K562 (cell line): ENCODE data around the gene ZDHHC12. TPM values are rescaled to one million over a fixed set of nuclear protein-coding genes. Genes with fewer than 3 reads are reported as not detected.

Experiments
- CHD4 ChIP-seq: fragments of 200-600 bp; sonication (generic); IDR thresholded peaks from 3 replicates; pipeline ENCODE4 v1.6.1; 2012; ENCODE audit warnings: low read depth, mild to moderate bottlenecking, mixed read lengths, low read length, inconsistent platforms; ENCODE audit not compliant: insufficient read depth, insufficient replicate concordance, poor library complexity, severe bottlenecking
- COPS2 ChIP-seq: fragments of 450-650 bp; conservative IDR thresholded peaks from 2 replicates; pipeline ENCODE4 v1.6.1; 2016; ENCODE audit warnings: mild to moderate bottlenecking, moderate library complexity
- FOXP1 ChIP-seq: sonication (generic); formaldehyde crosslinking; IDR thresholded peaks from 2 replicates; pipeline ENCODE4 v1.8.0; 2022; ENCODE audit warnings: mild to moderate bottlenecking, missing genetic modification reagents
- JUN ChIP-seq, 2 experiments: sonication (generic) in 1 of 2; formaldehyde crosslinking in 1 of 2; IDR thresholded peaks; 2 replicates each; pipeline versions ENCODE4 v1.6.1 to v1.8.0; 2012 to 2022; ENCODE audit warnings: borderline replicate concordance in 2 of 2, mild to moderate bottlenecking in 2 of 2, improper control_type of control experiment in 1 of 2, low read depth in 1 of 2, low read length in 1 of 2, missing genetic modification reagents in 1 of 2
- NR2C1 ChIP-seq, 2 experiments: fragments of 450-650 bp; IDR thresholded peaks; 2 replicates each; pipeline ENCODE4 v1.6.1; 2017; ENCODE audit warnings: mild to moderate bottlenecking in 2 of 2, antibody characterized with exemption in 1 of 2, inconsistent platforms in 1 of 2, missing compliant biosample characterization in 1 of 2, missing genetic modification characterization in 1 of 2
- RBM15 ChIP-seq: fragments of 200-400 bp; formaldehyde crosslinking; IDR thresholded peaks from 2 replicates; pipeline ENCODE4 v1.6.1; 2018; ENCODE audit warnings: mild to moderate bottlenecking, low read length, moderate library complexity; ENCODE audit not compliant: insufficient read depth
- RUNX1 ChIP-seq: sonication (generic); IDR thresholded peaks from 2 replicates; pipeline ENCODE4 v1.6.1; 2016; ENCODE audit warnings: antibody characterized with exemption, low read depth
- U2AF2 ChIP-seq: fragments of 200-400 bp; formaldehyde crosslinking; optimal IDR thresholded peaks from 2 replicates; pipeline ENCODE3; 2017; ENCODE audit warnings: low read depth, mild to moderate bottlenecking, low read length
- ZNF445 ChIP-seq: fragments of 250-450 bp; sonication (Bioruptor Pico); IDR thresholded peaks from 2 replicates; pipeline ENCODE4 v1.4.0; 2020; ENCODE audit warnings: low read depth, mild to moderate bottlenecking, moderate library complexity
- polyA plus RNA-seq, 8 experiments: library from polyadenylated mRNA; depleted of rRNA in 4 of 8; stranded (reverse) in 5 of 8; unstranded in 3 of 8; fragments of >200 nt; fragmentation: Nextera tagmentation in 2 of 8; fragmentation: Illumina TruSeq in 1 of 8; extraction: Ambion mirVana in 2 of 8; extraction: Trizol in 1 of 8; gene quantifications; 2 replicates each; pipeline versions ENCODE4 v1.2.1 to v1.2.3, GENCODE V29; 2011 to 2014; ENCODE audit warnings: inconsistent platforms in 1 of 8, missing spikeins in 1 of 8
- total RNA-seq, 7 experiments: library from RNA; depleted of rRNA in 6 of 7; stranded (reverse); fragments of >200 nt in 6 of 7; fragmentation: Illumina TruSeq in 2 of 7; extraction: Trizol in 2 of 7; gene quantifications; 2 replicates each; pipeline versions ENCODE4 v1.2.1 to v1.2.3, GENCODE V29; 2011 to 2021; ENCODE audit warnings: low replicate concordance in 1 of 7
- TF ChIP-seq, protein P1 (sequence below): sonication (generic); formaldehyde crosslinking; IDR thresholded peaks from 2 replicates; pipeline ENCODE4 v1.9.0; 2022; ENCODE audit warnings: mild to moderate bottlenecking, missing genetic modification reagents
- TF ChIP-seq, protein P2 (sequence below): fragments of 450-650 bp; IDR thresholded peaks from 2 replicates; pipeline ENCODE4 v1.6.1; 2014; ENCODE audit warnings: low read depth, mild to moderate bottlenecking, moderate library complexity, borderline replicate concordance
- TF ChIP-seq, protein P3 (sequence below): fragments of 250-450 bp; sonication (Bioruptor Pico); IDR thresholded peaks from 2 replicates; pipeline ENCODE4 v1.5.1; 2021; ENCODE audit warnings: mild to moderate bottlenecking
- TF ChIP-seq, protein P4 (sequence below): fragments of 450-650 bp; formaldehyde crosslinking; IDR thresholded peaks from 2 replicates; pipeline ENCODE4 v1.4.0; 2022; ENCODE audit warnings: missing genetic modification characterization
- TF ChIP-seq, protein P5 (sequence below): fragments of 250-450 bp; sonication (Bioruptor Pico); IDR thresholded peaks from 2 replicates; pipeline ENCODE4 v1.8.0; 2021; ENCODE audit warnings: borderline replicate concordance, mild to moderate bottlenecking, moderate library complexity; ENCODE audit not compliant: poor library complexity, severe bottlenecking
- TF ChIP-seq, protein P6 (sequence below): sonication (generic); formaldehyde crosslinking; IDR thresholded peaks from 2 replicates; pipeline ENCODE4 v1.8.1; 2023; ENCODE audit warnings: mild to moderate bottlenecking, missing genetic modification reagents, moderate library complexity

ZDHHC12 gene
- total and polyA plus RNA-seq, 9 of the 15 experiments (the other 6 are each of a cell fraction or from before 2014, with no cell fraction given): 0.21 to 38.0 (median 13.8) TPM

DNA sequence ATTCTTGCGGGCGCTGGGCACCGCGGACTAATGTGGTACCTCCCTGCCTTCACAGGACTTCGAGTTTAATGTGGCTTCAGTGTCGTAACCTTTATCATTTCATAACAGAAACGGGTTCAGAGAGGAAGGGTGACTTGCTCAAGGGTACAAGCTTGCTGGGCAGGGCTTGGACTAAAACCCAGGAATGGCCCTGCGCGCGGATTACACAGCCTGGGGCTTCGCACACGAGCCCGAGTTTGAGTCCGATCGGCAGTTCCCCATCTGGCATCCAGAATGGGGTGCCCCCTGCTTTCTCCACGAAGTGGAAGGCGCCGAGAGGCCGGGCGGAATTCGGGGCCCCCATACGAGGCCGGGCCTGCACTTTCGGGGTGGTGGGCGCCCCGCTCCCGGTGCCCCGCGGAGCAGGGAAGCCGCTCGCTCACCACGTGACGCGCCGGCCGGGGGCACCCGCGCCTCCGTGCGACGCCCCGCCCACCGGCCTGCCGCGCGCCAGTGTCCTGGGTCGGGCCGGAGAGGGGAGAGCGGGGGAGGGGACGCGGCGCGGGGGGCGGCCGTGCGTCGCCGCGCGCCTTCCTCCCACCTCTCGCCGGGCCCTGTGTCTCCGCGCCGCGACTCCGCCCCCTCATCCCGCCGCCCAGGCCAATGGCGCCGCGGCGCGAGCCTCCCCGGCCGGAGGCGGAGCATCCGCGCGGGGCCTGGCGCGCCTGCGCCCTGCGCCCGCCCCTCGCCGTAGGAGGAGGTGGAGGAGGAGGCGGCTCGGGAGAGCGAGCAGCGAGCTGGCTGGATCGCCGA lies 35.2 kb downstream of the ZDHHC12 start, which contains the start of gene SET (continued):
- no peak for TF ChIP-seq NR2C1 (IDR thresholded peaks at IDR 0.05)
- peak; percentile 36; the same call in 1 of the 2 replicates for TF ChIP-seq NR2C1 (tag; IDR thresholded peaks at IDR 0.05)
- TF ChIP-seq, protein P1, sequence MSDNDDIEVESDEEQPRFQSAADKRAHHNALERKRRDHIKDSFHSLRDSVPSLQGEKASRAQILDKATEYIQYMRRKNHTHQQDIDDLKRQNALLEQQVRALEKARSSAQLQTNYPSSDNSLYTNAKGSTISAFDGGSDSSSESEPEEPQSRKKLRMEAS (CRISPR knock-in tag): peak; percentile 82
- no peak for TF ChIP-seq U2AF2
- peak; percentile 84; the same call in 1 of the 2 replicates for TF ChIP-seq FOXP1 (CRISPR knock-in tag)
- TF ChIP-seq ZNF445 (CRISPR knock-in tag): peak; percentile 23; the same call in 1 of the 2 replicates
- no peak for TF ChIP-seq RBM15
- TF ChIP-seq JUN (IDR thresholded peaks at IDR 0.05; ENCODE audit: borderline replicate concordance, low read depth, low read length): peak; percentile 51; the same call in 1 of the 2 replicates
- no peak for TF ChIP-seq JUN (CRISPR knock-in tag; IDR thresholded peaks at IDR 0.05; ENCODE audit: borderline replicate concordance)
- TF ChIP-seq, protein P2, sequence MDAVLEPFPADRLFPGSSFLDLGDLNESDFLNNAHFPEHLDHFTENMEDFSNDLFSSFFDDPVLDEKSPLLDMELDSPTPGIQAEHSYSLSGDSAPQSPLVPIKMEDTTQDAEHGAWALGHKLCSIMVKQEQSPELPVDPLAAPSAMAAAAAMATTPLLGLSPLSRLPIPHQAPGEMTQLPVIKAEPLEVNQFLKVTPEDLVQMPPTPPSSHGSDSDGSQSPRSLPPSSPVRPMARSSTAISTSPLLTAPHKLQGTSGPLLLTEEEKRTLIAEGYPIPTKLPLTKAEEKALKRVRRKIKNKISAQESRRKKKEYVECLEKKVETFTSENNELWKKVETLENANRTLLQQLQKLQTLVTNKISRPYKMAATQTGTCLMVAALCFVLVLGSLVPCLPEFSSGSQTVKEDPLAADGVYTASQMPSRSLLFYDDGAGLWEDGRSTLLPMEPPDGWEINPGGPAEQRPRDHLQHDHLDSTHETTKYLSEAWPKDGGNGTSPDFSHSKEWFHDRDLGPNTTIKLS: peak; percentile 75; the same call in 1 of the 2 replicates
- TF ChIP-seq, protein P3, sequence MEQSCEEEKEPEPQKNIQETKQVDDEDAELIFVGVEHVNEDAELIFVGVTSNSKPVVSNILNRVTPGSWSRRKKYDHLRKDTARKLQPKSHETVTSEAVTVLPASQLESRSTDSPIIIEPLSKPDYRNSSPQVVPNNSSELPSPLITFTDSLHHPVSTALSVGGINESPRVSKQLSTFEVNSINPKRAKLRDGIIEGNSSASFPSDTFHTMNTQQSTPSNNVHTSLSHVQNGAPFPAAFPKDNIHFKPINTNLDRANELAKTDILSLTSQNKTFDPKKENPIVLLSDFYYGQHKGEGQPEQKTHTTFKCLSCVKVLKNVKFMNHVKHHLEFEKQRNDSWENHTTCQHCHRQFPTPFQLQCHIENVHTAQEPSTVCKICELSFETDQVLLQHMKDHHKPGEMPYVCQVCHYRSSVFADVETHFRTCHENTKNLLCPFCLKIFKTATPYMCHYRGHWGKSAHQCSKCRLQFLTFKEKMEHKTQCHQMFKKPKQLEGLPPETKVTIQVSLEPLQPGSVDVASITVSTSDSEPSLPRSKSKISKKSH: peak; percentile 25; the same call in 1 of the 2 replicates
- TF ChIP-seq RUNX1: no peak
- TF ChIP-seq, protein P4, sequence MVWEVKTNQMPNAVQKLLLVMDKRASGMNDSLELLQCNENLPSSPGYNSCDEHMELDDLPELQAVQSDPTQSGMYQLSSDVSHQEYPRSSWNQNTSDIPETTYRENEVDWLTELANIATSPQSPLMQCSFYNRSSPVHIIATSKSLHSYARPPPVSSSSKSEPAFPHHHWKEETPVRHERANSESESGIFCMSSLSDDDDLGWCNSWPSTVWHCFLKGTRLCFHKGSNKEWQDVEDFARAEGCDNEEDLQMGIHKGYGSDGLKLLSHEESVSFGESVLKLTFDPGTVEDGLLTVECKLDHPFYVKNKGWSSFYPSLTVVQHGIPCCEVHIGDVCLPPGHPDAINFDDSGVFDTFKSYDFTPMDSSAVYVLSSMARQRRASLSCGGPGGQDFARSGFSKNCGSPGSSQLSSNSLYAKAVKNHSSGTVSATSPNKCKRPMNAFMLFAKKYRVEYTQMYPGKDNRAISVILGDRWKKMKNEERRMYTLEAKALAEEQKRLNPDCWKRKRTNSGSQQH (CRISPR knock-in tag): 0 out of 2 replicates have a peak, but pooled peaks have one; percentile 80
- TF ChIP-seq COPS2: no peak
- TF ChIP-seq, protein P5, sequence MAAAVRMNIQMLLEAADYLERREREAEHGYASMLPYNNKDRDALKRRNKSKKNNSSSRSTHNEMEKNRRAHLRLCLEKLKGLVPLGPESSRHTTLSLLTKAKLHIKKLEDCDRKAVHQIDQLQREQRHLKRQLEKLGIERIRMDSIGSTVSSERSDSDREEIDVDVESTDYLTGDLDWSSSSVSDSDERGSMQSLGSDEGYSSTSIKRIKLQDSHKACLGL: peak; percentile 43
- TF ChIP-seq, protein P6, sequence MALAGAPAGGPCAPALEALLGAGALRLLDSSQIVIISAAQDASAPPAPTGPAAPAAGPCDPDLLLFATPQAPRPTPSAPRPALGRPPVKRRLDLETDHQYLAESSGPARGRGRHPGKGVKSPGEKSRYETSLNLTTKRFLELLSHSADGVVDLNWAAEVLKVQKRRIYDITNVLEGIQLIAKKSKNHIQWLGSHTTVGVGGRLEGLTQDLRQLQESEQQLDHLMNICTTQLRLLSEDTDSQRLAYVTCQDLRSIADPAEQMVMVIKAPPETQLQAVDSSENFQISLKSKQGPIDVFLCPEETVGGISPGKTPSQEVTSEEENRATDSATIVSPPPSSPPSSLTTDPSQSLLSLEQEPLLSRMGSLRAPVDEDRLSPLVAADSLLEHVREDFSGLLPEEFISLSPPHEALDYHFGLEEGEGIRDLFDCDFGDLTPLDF (CRISPR knock-in tag): peak; percentile 87
- peak; percentile 75 for TF ChIP-seq CHD4
